Measurements from ENCODE around the gene RAB31.
"Not testable (repeated sequence)": the region's sequence is repeated elsewhere in the genome, so short reads cannot be mapped to it uniquely, and the experiment has no call there.

Gene RAB31

GRCh38 chr18:9898792-9899549, 190.9 kb downstream of the RAB31 start:
- DNase-seq (ENCODE audit: low spot score), result no peak
- no peak for TF ChIP-seq CTCF (IDR thresholded peaks at IDR 0.05; ENCODE audit: borderline replicate concordance, control extremely low read depth, extremely low read depth, insufficient read depth, missing control alignments)
- in situ Hi-C loops (cut with MboI; ENCODE audit: low sequenced_read_pairs, unreplicated experiment), result no loop called here

- DNase-seq (ENCODE audit: low spot score); in situ Hi-C loops (cut with MboI; ENCODE audit: low sequenced_read_pairs, unreplicated experiment): not testable (repeated sequence)
These were observed 191.4 kb downstream of the RAB31 start for GRCh38 chr18:9899550-9899930.

- in situ Hi-C loops (cut with MboI; ENCODE audit: low sequenced_read_pairs, unreplicated experiment), result no loop called here
- no peak for TF ChIP-seq CTCF (IDR thresholded peaks at IDR 0.05; ENCODE audit: borderline replicate concordance, control extremely low read depth, extremely low read depth, insufficient read depth, missing control alignments)
- no peak for DNase-seq (ENCODE audit: low spot score)
These were observed 192.6 kb downstream of the RAB31 start for GRCh38 chr18:9900699-9901098.

GRCh38 chr18:9901377-9901776, 193.3 kb downstream of the RAB31 start:
- in situ Hi-C loops (cut with MboI; ENCODE audit: low sequenced_read_pairs, unreplicated experiment), result no loop called here
- TF ChIP-seq CTCF (IDR thresholded peaks at IDR 0.05; ENCODE audit: borderline replicate concordance, control extremely low read depth, extremely low read depth, insufficient read depth, missing control alignments), result no peak
- DNase-seq (ENCODE audit: low spot score), result no peak

GRCh38 chr18:9902264-9902663, 194.2 kb downstream of the RAB31 start:
- DNase-seq (ENCODE audit: low spot score); in situ Hi-C loops (cut with MboI; ENCODE audit: low sequenced_read_pairs, unreplicated experiment): not testable (repeated sequence)

GRCh38 chr18:9902832-9903231, 194.7 kb downstream of the RAB31 start:
- TF ChIP-seq CTCF (IDR thresholded peaks at IDR 0.05; ENCODE audit: borderline replicate concordance, control extremely low read depth, extremely low read depth, insufficient read depth, missing control alignments), result no peak
- no peak for DNase-seq (ENCODE audit: low spot score)
- in situ Hi-C loops (cut with MboI; ENCODE audit: low sequenced_read_pairs, unreplicated experiment), result no loop called here

- no peak for TF ChIP-seq CTCF (IDR thresholded peaks at IDR 0.05; ENCODE audit: borderline replicate concordance, control extremely low read depth, extremely low read depth, insufficient read depth, missing control alignments)
- in situ Hi-C loops (cut with MboI; ENCODE audit: low sequenced_read_pairs, unreplicated experiment), result no loop called here
These were observed 197.4 kb downstream of the RAB31 start for GRCh38 chr18:9905401-9905922.

More at GRCh38 chr18:9905401-9905922, 197.4 kb downstream of the RAB31 start:
- no peak for DNase-seq (ENCODE audit: low spot score)
